Esophagus squamous epithelium (tissue), 4 donors: ENCODE data around the gene PYGL.

Experiments used
- POLR2A ChIP-seq, 4 donors: fragments of 450-650 bp; IDR thresholded peaks; one replicate each; pipeline ENCODE4 v1.6.1; 2017; ENCODE audit warnings: antibody characterized with exemption in 4 of 4, mild to moderate bottlenecking in 4 of 4, moderate library complexity in 3 of 4
- TF ChIP-seq, protein P1 (sequence below), 6 experiments: fragments of 450-650 bp in 4 of 6; fragments of 200-600 bp in 2 of 6; sonication (generic) in 2 of 6; IDR thresholded peaks; one replicate each; pipeline ENCODE4 v1.5.1; 2016 to 2019; ENCODE audit warnings: antibody characterized with exemption in 6 of 6, mild to moderate bottlenecking in 4 of 6, moderate library complexity in 4 of 6

GRCh38 chr14:50957296-50957695, 13.0 kb upstream of the PYGL start:
- no peak for TF ChIP-seq POLR2A (IDR thresholded peaks at IDR 0.05)
- TF ChIP-seq, protein P1, sequence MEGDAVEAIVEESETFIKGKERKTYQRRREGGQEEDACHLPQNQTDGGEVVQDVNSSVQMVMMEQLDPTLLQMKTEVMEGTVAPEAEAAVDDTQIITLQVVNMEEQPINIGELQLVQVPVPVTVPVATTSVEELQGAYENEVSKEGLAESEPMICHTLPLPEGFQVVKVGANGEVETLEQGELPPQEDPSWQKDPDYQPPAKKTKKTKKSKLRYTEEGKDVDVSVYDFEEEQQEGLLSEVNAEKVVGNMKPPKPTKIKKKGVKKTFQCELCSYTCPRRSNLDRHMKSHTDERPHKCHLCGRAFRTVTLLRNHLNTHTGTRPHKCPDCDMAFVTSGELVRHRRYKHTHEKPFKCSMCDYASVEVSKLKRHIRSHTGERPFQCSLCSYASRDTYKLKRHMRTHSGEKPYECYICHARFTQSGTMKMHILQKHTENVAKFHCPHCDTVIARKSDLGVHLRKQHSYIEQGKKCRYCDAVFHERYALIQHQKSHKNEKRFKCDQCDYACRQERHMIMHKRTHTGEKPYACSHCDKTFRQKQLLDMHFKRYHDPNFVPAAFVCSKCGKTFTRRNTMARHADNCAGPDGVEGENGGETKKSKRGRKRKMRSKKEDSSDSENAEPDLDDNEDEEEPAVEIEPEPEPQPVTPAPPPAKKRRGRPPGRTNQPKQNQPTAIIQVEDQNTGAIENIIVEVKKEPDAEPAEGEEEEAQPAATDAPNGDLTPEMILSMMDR (IDR thresholded peaks at IDR 0.05) = no peak
